NCI-H1092 (cell line): ENCODE data around the gene RASSF3.
A peak's percentile ranks its signal among the peaks of the same experiment; 100 is the strongest.

Experiments
- DNase-seq: peaks from one replicate; lab custom pipeline; 2025; lab: John Stamatoyannopoulos, UW

Gene RASSF3

DNA sequence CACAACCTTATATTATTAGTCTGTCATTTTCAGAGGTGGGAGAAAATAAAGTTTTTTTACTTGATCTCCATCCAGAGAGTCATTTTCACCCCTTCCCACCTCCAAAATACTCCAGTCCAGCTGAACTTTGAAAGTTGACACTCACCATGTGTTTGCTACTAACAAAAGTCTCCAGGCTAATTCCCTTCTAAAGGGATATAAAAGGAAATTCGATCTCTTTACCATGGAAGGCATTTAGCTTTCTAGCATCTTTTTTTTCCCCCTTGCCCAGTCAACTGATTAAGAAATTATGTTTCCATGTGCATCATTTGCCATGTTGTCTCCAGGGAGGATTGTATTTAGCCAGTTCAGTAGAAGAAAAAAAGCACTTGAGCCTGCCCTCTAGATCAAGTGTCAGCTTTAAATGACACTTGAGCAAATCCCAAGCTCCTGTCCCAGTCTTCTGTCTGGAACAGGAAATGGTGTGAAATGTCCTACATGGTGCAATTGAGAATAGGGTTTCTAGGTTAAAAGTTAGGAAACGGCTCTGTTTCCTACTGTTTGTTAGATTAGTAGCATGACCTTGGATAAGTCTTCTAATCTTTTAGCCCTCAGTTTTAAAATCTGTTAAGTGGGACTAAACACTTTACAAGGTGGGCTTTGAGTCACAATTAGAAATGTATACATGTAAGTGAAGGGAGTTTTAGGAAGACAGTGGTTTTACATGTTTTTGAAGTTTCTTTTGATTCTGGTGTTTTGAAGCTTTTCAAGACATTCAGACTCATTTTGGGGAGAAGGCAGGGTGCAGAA lies 81.7 kb downstream of the RASSF3 start:
- DNase-seq, result peak; percentile 45

GRCh38 chr12:64694130-64695040 lies 84.1 kb downstream of the RASSF3 start:
- DNase-seq, result no peak

- DNase-seq, result no peak
These were observed 85.3 kb downstream of the RASSF3 start for GRCh38 chr12:64695550-64695949.

- DNase-seq, result no peak
These were observed 85.9 kb downstream of the RASSF3 start for GRCh38 chr12:64696080-64696741.

- no peak for DNase-seq
These were observed 89.3 kb downstream of the RASSF3 start for GRCh38 chr12:64699504-64700115.

- DNase-seq, result no peak
These were observed 90.2 kb downstream of the RASSF3 start for GRCh38 chr12:64700532-64700931.

GRCh38 chr12:64701283-64701682 lies 91.0 kb downstream of the RASSF3 start:
- DNase-seq, result peak; percentile 21

DNA sequence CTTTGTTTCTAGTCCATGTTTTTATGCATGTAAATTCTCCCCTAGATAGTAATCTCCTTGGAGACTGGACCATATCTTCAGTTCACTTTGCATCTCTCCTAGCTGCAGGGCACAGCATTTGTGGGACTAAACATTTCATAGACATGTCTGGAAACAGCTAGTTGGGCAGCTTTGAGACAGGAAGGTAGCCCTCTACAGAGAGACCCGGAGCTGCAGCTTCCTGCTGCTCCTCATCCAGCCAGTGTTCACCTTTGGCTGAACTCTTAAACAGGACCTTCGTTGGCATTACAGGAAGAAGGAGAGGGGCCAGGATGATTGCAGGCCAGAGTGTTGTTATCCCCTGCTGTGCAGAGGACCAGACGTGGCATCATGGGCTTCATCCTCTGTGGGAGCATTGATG lies 96.0 kb downstream of the RASSF3 start:
- DNase-seq, result no peak

DNA sequence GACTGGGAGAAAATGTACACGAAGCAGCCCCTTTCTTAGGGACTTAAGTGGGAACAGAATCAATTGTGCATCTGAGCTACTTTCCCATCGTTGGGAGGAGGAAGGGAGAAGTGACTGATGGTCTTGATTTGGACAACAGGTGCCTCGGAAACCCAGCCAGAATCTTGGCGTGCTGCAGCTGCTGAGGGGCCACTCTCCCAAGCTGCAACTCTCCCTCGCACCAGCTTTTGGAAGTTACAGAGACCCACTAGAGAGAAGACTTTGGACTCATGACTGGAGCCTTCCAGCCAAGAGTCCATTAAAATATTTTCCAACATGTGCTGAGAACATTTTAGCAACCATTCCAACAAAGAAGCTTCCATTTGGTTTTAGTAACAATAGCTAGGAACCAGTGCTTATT lies 96.6 kb downstream of the RASSF3 start:
- DNase-seq, result no peak

- no peak for DNase-seq
These were observed 97.1 kb downstream of the RASSF3 start for GRCh38 chr12:64707362-64707761.

DNA sequence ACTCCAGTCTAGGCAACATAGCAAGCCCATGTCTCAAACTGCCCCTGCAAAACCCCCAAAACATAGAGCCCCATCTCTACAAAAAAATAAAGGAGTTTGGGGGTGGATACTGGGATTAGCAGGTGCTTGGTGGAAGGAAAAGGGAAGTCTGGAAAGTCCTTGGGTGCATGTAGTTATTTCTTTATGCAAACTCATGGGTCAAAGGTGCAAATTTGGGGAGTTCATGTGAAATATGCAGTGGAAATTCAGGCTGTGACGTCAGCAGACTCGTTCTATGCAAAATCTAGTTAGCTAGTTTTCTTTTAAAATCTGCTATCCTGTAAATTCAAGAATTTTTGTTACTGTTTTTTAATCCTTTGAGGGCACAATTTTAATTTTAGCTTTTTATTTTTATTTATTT lies 97.6 kb downstream of the RASSF3 start:
- no peak for DNase-seq

GRCh38 chr12:64709429-64709828 lies 99.1 kb downstream of the RASSF3 start:
- DNase-seq, result no peak

DNA sequence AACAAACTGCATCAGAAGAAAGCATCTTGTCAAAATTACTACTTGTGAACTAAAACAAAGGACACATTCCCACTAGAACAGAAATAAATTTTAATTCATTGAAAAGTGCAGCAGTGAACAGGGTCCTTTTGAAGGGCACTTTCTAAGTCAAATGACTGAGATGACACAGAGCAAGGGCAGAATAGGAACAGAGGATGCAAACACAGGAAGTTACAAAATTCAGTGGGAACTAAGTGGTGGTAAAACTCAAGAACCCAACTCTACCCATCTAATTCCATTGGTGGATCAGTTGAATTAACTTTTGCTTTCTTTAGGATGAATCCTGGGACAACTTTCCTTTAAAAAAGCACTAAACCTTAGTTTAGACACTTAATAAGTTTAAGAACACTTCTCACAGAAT lies 103.1 kb downstream of the RASSF3 start:
- no peak for DNase-seq

DNA sequence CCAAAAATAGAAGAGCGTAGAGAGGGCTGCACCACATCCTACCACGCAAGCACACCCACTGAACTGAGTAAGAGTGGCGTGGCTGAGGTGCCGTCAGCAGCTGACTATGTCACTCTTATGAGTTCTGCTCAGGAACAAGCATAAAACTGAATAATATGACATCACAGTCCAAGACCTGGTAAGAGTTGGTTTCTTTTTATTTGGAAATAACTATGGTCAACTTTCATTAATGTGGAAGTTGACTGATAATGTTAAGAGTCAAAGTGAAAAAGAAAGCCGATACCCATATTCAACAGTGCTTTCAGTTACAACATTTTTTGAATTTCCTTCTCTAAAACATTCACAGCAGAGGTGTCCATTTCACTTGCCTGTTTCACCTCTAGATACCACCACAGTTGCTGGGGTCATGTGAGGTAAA lies 104.3 kb downstream of the RASSF3 start:
- DNase-seq, result no peak

- DNase-seq, result no peak
These were observed 106.1 kb downstream of the RASSF3 start for GRCh38 chr12:64716371-64716770.

GRCh38 chr12:64716839-64717455 lies 106.7 kb downstream of the RASSF3 start:
- no peak for DNase-seq

DNA sequence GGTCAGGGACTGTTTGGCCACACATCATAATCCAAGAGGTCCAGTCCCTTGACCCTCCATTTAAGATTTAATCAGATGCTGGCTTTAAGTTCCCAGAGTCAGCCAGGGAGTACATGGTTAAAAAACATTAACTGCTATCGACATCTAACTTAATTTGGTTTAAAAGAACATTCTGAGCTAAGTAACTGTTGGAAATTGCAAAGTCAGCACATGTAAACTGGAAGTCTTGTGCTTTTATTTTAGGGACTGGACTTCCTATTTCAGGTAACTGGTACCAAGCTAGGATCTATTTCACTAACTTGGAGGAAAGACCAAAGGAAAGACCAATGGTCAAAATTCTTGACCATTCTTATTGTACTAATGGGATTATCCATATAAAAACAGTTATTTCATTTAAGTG lies 108.4 kb downstream of the RASSF3 start:
- no peak for DNase-seq

GRCh38 chr12:64720884-64721283 lies 110.6 kb downstream of the RASSF3 start:
- no peak for DNase-seq

DNA sequence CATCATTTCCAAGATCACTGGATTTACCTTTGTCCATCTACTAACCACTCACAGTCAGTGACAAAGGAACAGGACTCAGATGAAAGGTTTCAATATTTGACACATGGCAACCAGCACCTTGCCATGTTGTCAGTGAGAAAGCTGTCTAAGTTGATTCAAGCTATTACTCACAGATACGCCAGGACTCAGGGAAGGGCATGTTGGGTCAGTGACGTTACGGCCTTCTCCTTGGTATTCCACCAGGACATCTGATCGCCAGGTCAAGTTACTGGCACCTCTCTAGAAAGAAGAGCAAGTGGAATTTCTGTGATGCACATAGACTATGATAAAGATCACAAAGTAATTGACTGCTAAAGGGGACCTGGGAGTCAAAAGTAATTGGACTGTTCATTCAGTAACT lies 112.5 kb downstream of the RASSF3 start:
- DNase-seq, result no peak

DNA sequence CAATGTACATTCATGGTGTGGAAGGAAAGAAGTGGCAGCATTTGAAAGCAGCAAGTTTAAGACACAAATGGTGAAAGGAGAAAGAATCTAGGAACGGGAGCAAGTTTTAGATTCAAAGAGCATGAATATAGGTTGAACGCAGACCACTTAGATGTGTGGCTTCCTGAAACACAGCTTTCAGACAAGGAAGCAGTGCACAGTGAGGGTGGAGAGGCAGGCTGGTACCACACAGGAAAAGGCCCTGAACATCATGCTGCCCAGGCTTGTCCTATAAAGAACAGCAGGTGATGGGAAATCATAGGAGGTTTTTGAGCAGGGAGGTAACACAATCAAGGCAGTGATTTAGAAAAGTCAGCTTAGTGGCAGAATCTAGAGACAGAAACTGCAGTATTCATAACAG lies 113.3 kb downstream of the RASSF3 start:
- DNase-seq, result no peak

DNA sequence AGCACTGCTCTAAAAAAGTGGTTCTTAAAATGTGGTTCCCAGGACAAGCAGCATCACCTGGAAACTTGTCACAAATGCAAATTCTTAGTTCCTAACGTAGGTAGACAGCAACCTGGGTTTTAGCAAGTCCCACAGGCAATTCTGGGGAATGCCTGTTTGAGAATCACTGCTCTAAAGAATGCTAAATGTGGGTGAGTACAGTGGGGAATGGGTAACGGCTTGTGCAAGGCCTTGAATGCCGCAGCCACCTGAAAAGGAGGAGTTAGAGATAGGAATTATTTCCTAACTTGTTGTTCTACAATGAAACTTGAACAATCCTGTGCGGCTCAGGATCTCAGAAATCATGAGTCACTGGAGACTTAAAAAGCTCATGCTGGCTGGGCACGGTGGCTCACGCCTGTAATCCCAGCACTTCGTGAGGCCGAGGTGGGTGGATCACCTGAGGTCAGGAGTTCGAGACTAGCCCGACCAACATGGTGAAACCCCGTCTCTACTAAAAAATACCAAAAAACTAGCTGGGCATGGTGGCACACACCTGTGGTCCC lies 114.0 kb downstream of the RASSF3 start:
- no peak for DNase-seq
